ENCODE results near the gene ADARB2. TPM values are rescaled to one million over a fixed set of nuclear protein-coding genes. Genes with fewer than 3 reads are reported as not detected.
"Not testable (repeated sequence)": the region's sequence is repeated elsewhere in the genome, so short reads cannot be mapped to it uniquely, and the experiment has no call there.

Gene ADARB2
- total and polyA plus RNA-seq, 2 experiments from 2014 or later: not detected

- Histone ChIP-seq H3K27me3 (replicated peaks; ENCODE audit: insufficient read depth) (no peaks in the 10 kb centered on the region), H3K9me3 (ENCODE audit: low read depth) (no peaks in the 10 kb centered on the region), H3F3A (ENCODE audit: insufficient read depth) (no peaks in the 10 kb centered on the region), H3K9me2 (ENCODE audit: insufficient read depth) (no peaks in the 10 kb centered on the region), H2AFZ (no peak overlapping the region), H3K4me1 (ENCODE audit: insufficient read depth) (no peaks in the 10 kb centered on the region), H3K4me2 (ENCODE audit: unreplicated experiment) (no peak overlapping the region), H3K9ac (no peak overlapping the region), H3K36me3 (ENCODE audit: low read depth) (no peaks in the 10 kb centered on the region), H3K27ac (no peak overlapping the region), H3K4me3 (no peak overlapping the region), H4K20me1 (ENCODE audit: insufficient read depth) (no peaks in the 10 kb centered on the region), H3K79me2 (ENCODE audit: insufficient read depth) (no peaks in the 10 kb centered on the region)
- WGBS, 2 experiments (ENCODE audit: low coverage in 1 of 2, low lambda C conversion rate in 2 of 2, missing lambda C conversion rate in 2 of 2): 7 to 22% methylated on average over 8 of the region's 8 CpGs
- TF ChIP-seq EZH2 (IDR thresholded peaks at IDR 0.05; ENCODE audit: insufficient read depth, poor library complexity, severe bottlenecking) (no peak), EZH2phosphoT487 (IDR thresholded peaks at IDR 0.05; ENCODE audit: insufficient read depth, low read depth) (no peak)
- DNase-seq: no peak
- in situ Hi-C loops (cut with MboI): no loop called here
Observed at GRCh38 chr10:1538121-1538520, 199.2 kb downstream of the ADARB2 start.

DNA sequence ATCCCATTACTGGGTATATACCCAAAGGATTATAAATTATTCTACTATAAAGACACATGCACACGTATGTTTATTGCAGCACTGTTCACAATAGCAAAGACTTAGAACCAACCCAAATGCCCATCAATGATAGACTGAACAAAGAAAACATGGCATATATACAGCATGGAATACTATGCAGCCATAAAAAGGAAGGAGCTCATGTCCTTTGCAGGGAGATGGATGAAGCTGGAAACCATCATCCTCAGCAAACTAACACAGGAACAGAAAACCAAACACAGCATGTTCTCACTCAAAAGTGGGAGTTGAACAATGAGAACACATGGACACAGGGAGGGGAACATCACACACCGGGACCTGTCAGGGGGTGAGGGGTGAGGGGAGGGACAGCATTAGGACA, 199.9 kb downstream of the ADARB2 start:
- H2AFZ ChIP-seq; H3K4me3 ChIP-seq; H3K4me2 ChIP-seq (ENCODE audit: unreplicated experiment); H3K9me3 ChIP-seq (ENCODE audit: low read depth); H3K9ac ChIP-seq; H3F3A ChIP-seq (ENCODE audit: insufficient read depth); H3K36me3 ChIP-seq (ENCODE audit: low read depth); H3K27ac ChIP-seq; H3K27me3 ChIP-seq (replicated peaks; ENCODE audit: insufficient read depth); H3K4me1 ChIP-seq (ENCODE audit: insufficient read depth); H4K20me1 ChIP-seq (ENCODE audit: insufficient read depth); H3K79me2 ChIP-seq (ENCODE audit: insufficient read depth); in situ Hi-C loops (cut with MboI); H3K9me2 ChIP-seq (ENCODE audit: insufficient read depth); DNase-seq: not testable (repeated sequence)
- WGBS, 2 experiments (ENCODE audit: low coverage in 1 of 2, low lambda C conversion rate in 2 of 2, missing lambda C conversion rate in 2 of 2): 21 to 48% methylated on average over 2 of the region's 2 CpGs

GRCh38 chr10:1536341-1536740, 201.0 kb downstream of the ADARB2 start:
- WGBS, 2 experiments (ENCODE audit: low coverage in 1 of 2, low lambda C conversion rate in 2 of 2, missing lambda C conversion rate in 2 of 2): 59 to 61% methylated on average over 7 of the region's 7 CpGs
- H4K20me1 ChIP-seq (ENCODE audit: insufficient read depth): no peaks in the 10 kb centered on the region
- H3K4me3 ChIP-seq: no peak overlapping the region
- no peaks in the 10 kb centered on the region for H3K4me1 ChIP-seq (ENCODE audit: insufficient read depth)
- H3K36me3 ChIP-seq (ENCODE audit: low read depth): no peaks in the 10 kb centered on the region
- no peaks in the 10 kb centered on the region for H3K9me2 ChIP-seq (ENCODE audit: insufficient read depth)
- H3K79me2 ChIP-seq (ENCODE audit: insufficient read depth): no peaks in the 10 kb centered on the region
- no peak overlapping the region for H2AFZ ChIP-seq
- DNase-seq: no peak
- H3K27ac ChIP-seq: no peak overlapping the region
- in situ Hi-C loops (cut with MboI): no loop called here
- no peak overlapping the region for H3K4me2 ChIP-seq (ENCODE audit: unreplicated experiment)
- TF ChIP-seq EZH2 (IDR thresholded peaks at IDR 0.05; ENCODE audit: insufficient read depth, poor library complexity, severe bottlenecking) (no peak), EZH2phosphoT487 (IDR thresholded peaks at IDR 0.05; ENCODE audit: insufficient read depth, low read depth) (no peak)
- no peaks in the 10 kb centered on the region for H3K9me3 ChIP-seq (ENCODE audit: low read depth)
- H3K27me3 ChIP-seq (replicated peaks; ENCODE audit: insufficient read depth): no peaks in the 10 kb centered on the region
- H3K9ac ChIP-seq: no peak overlapping the region
- no peaks in the 10 kb centered on the region for H3F3A ChIP-seq (ENCODE audit: insufficient read depth)

GRCh38 chr10:1535301-1535965, 201.9 kb downstream of the ADARB2 start:
- Histone ChIP-seq H3K27me3 (replicated peaks; ENCODE audit: insufficient read depth) (no peaks in the 10 kb centered on the region), H3K36me3 (ENCODE audit: low read depth) (no peaks in the 10 kb centered on the region), H3K9me2 (ENCODE audit: insufficient read depth) (no peaks in the 10 kb centered on the region), H3F3A (ENCODE audit: insufficient read depth) (no peaks in the 10 kb centered on the region), H4K20me1 (ENCODE audit: insufficient read depth) (no peaks in the 10 kb centered on the region), H3K79me2 (ENCODE audit: insufficient read depth) (no peaks in the 10 kb centered on the region), H3K27ac (no peak overlapping the region), H2AFZ (no peak overlapping the region), H3K4me3 (no peak overlapping the region), H3K9ac (no peak overlapping the region), H3K9me3 (ENCODE audit: low read depth) (no peaks in the 10 kb centered on the region), H3K4me1 (ENCODE audit: insufficient read depth) (no peaks in the 10 kb centered on the region), H3K4me2 (ENCODE audit: unreplicated experiment) (no peak overlapping the region)
- DNase-seq: no peak
- in situ Hi-C loops (cut with MboI): no loop called here
- WGBS, 2 experiments (ENCODE audit: low coverage in 1 of 2, low lambda C conversion rate in 2 of 2, missing lambda C conversion rate in 2 of 2): 52 to 56% methylated on average over 24 of the region's 24 CpGs
- TF ChIP-seq EZH2phosphoT487 (IDR thresholded peaks at IDR 0.05; ENCODE audit: insufficient read depth, low read depth): no peak
- no peak for TF ChIP-seq EZH2 (IDR thresholded peaks at IDR 0.05; ENCODE audit: insufficient read depth, poor library complexity, severe bottlenecking)

- Histone ChIP-seq H2AFZ (no peak overlapping the region), H4K20me1 (ENCODE audit: insufficient read depth) (no peaks in the 10 kb centered on the region), H3K4me1 (ENCODE audit: insufficient read depth) (no peaks in the 10 kb centered on the region), H3K9ac (no peak overlapping the region), H3K27me3 (replicated peaks; ENCODE audit: insufficient read depth) (no peaks in the 10 kb centered on the region), H3F3A (ENCODE audit: insufficient read depth) (no peaks in the 10 kb centered on the region), H3K9me3 (ENCODE audit: low read depth) (no peaks in the 10 kb centered on the region), H3K27ac (no peak overlapping the region), H3K4me2 (ENCODE audit: unreplicated experiment) (no peak overlapping the region), H3K79me2 (ENCODE audit: insufficient read depth) (no peaks in the 10 kb centered on the region), H3K9me2 (ENCODE audit: insufficient read depth) (no peaks in the 10 kb centered on the region), H3K4me3 (no peak overlapping the region), H3K36me3 (ENCODE audit: low read depth) (no peaks in the 10 kb centered on the region)
- DNase-seq: no peak
- WGBS, 2 experiments (ENCODE audit: low coverage in 1 of 2, low lambda C conversion rate in 2 of 2, missing lambda C conversion rate in 2 of 2): 50 to 65% methylated on average over 15 to 19 of the region's 19 CpGs
- in situ Hi-C loops (cut with MboI): no loop called here
- TF ChIP-seq EZH2phosphoT487 (IDR thresholded peaks at IDR 0.05; ENCODE audit: insufficient read depth, low read depth) (no peak), EZH2 (IDR thresholded peaks at IDR 0.05; ENCODE audit: insufficient read depth, poor library complexity, severe bottlenecking) (no peak)
Observed at GRCh38 chr10:1534820-1535219, 202.5 kb downstream of the ADARB2 start.
